ENCODE results near the gene ANKRD63. TPM values are rescaled to one million over a fixed set of nuclear protein-coding genes. Genes with fewer than 3 reads are reported as not detected.

ANKRD63 gene
- polyA plus RNA-seq, 1 of the 3 experiments (the other 2 are of a cell fraction): not detected

DNA sequence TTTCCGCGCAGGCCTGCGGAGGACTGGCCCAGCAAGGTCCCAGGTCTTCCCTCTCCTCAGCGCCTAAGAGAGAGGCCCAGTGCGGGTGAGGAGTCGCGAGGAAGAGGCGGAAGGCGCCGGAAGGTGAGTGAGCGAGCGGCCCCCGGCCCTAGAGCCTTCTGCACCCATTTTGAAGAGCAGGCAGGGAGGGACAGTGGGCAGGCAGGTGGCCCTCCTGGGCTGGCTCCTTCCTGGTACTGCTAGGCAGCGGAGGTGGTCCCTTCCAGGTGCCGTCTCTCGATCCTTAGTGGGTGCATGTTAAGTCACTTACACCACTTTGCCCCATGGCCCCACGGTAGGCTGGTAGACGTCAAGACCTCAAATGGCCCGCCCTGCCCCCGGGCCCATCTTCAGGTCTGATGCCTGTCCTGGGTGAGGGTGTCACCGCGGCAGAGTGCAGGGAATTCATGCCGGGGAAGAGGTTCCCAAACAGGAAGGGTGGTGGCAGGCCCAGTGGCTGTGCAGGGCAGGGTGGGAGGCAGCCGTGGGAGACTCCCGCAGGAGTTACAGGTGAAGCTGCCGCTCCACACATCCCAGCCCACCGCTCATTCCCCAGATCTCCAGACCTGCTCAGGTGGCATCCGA, 29.6 kb downstream of the ANKRD63 start:
- no peak overlapping the region for H2AFZ ChIP-seq (ENCODE audit: low read depth)
- no peak for DNase-seq

DNA sequence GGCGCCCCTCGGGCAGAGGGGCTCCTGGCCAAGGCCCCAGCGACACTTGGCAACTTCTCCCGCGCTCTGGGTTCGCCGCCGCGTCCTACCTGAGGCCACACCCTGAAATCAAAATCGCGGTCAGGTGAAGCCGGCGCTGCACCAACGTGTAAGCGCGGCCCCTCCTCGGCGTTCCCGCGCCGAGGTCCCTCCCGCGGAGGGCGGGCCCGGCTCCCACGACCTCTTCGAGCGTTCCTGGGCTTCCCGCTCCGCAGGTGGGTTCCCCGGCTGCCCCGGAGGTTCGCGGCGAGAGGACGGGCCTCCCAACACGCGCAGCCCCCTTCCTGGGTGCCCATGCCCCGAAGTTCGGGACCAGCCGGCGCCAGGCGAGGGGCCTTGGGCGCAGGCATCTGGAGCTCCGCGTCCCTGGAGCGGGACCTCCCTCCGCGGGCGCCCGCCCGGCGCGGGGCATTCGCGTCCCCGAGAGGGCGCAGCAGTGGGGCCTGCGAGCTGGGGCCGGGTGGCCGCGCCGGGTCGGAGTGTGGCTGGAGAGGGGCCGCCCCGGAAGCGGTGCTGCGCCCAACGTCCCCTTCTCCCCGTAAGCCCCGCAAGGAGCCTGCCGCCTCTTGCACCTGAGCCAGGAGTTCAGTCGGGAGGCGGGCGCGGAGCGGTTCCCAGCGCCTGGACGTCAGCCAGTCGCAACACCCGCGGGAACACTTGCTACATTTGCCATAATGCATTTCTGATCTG, 30.3 kb downstream of the ANKRD63 start:
- Histone ChIP-seq H3K4me2 (peak overlapping the region; percentile 81), H3K4me3 (ENCODE audit: low read depth in 2 of 2, low read length in 1 of 2) (peak overlapping the region; percentile 35 to 41), H3K36me3 (replicated peaks in 1 of 2; ENCODE audit: control insufficient read depth in 1 of 2, insufficient read depth in 2 of 2, low read length in 1 of 2) (no peaks in the 10 kb centered on the region), H3K27ac (ENCODE audit: low read depth in 2 of 2, low read length in 1 of 2) (no peak overlapping the region), H3K9ac (no peak overlapping the region), H3K4me1 (ENCODE audit: control insufficient read depth in 1 of 2, insufficient read depth in 2 of 2, low read depth in 1 of 2, low read length in 1 of 2) (peaks cover 13 to 35% of the 10 kb centered on the region in 2 experiments), H3F3A (replicated peaks; ENCODE audit: insufficient read depth) (peaks cover 22% of the 10 kb centered on the region), H3K79me2 (ENCODE audit: insufficient read depth) (no peaks in the 10 kb centered on the region), H3K9me3 (no peaks in the 10 kb centered on the region), H3K27me3 (ENCODE audit: insufficient read depth) (peaks cover 21% of the 10 kb centered on the region), H3K9me2 (no peaks in the 10 kb centered on the region), H2AFZ (ENCODE audit: low read depth) (no peak overlapping the region), H4K20me1 (ENCODE audit: insufficient read depth) (peaks cover 13% of the 10 kb centered on the region)
- peak; percentile 87 for DNase-seq
- POLR2A ChIA-PET: interaction anchor here (0.6 to 0.7 kb wide), 2 partner anchors 15 to 33 kb away, joined by 3 to 5 read pairs; no protein-coding TSS in a partner anchor
- CTCF ChIA-PET: interaction anchor here (0.9 to 34.5 kb wide), 4 partner anchors 14 to 92 kb away, joined by 3 to 720 read pairs (median 4); partner anchors contain the start of gene PAK6
- WGBS (ENCODE audit: low lambda C conversion rate): 71% methylated on average over 33 of the region's 82 CpGs
- TF ChIP-seq, protein P1, sequence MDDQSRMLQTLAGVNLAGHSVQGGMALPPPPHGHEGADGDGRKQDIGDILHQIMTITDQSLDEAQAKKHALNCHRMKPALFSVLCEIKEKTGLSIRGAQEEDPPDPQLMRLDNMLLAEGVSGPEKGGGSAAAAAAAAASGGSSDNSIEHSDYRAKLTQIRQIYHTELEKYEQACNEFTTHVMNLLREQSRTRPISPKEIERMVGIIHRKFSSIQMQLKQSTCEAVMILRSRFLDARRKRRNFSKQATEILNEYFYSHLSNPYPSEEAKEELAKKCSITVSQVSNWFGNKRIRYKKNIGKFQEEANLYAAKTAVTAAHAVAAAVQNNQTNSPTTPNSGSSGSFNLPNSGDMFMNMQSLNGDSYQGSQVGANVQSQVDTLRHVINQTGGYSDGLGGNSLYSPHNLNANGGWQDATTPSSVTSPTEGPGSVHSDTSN (IDR thresholded peaks at IDR 0.05): no peak
- TF ChIP-seq GABPA (IDR thresholded peaks at IDR 0.05; ENCODE audit: low read depth) (no peak), FOSL2 (IDR thresholded peaks at IDR 0.05; ENCODE audit: borderline replicate concordance, low read depth) (no peak), SMC3 (IDR thresholded peaks at IDR 0.05; ENCODE audit: low read depth, low read length) (no peak), FOXM1 (IDR thresholded peaks at IDR 0.05; ENCODE audit: low read depth) (no peak), EZH2phosphoT487 (IDR thresholded peaks at IDR 0.05; ENCODE audit: borderline replicate concordance, low read depth) (no peak), EP300 (IDR thresholded peaks at IDR 0.05; ENCODE audit: borderline replicate concordance in 1 of 2, low read depth in 1 of 2, low read length in 1 of 2) (no peak), TEAD4 (IDR thresholded peaks at IDR 0.05; ENCODE audit: borderline replicate concordance, insufficient read depth) (no peak), NRF1 (IDR thresholded peaks at IDR 0.05; ENCODE audit: low read depth, low read length) (no peak), CHD2 (IDR thresholded peaks at IDR 0.05; ENCODE audit: low read length, partially characterized antibody) (no peak), CTCF (IDR thresholded peaks at IDR 0.05) (no peak)
- TF ChIP-seq, protein P2, sequence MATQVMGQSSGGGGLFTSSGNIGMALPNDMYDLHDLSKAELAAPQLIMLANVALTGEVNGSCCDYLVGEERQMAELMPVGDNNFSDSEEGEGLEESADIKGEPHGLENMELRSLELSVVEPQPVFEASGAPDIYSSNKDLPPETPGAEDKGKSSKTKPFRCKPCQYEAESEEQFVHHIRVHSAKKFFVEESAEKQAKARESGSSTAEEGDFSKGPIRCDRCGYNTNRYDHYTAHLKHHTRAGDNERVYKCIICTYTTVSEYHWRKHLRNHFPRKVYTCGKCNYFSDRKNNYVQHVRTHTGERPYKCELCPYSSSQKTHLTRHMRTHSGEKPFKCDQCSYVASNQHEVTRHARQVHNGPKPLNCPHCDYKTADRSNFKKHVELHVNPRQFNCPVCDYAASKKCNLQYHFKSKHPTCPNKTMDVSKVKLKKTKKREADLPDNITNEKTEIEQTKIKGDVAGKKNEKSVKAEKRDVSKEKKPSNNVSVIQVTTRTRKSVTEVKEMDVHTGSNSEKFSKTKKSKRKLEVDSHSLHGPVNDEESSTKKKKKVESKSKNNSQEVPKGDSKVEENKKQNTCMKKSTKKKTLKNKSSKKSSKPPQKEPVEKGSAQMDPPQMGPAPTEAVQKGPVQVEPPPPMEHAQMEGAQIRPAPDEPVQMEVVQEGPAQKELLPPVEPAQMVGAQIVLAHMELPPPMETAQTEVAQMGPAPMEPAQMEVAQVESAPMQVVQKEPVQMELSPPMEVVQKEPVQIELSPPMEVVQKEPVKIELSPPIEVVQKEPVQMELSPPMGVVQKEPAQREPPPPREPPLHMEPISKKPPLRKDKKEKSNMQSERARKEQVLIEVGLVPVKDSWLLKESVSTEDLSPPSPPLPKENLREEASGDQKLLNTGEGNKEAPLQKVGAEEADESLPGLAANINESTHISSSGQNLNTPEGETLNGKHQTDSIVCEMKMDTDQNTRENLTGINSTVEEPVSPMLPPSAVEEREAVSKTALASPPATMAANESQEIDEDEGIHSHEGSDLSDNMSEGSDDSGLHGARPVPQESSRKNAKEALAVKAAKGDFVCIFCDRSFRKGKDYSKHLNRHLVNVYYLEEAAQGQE (IDR thresholded peaks at IDR 0.05; ENCODE audit: low read depth, low read length): no peak

More for the DNA sequence above, 29.6 kb downstream of the ANKRD63 start:
- no peaks in the 10 kb centered on the region for H3K9me3 ChIP-seq
- H3K9me2 ChIP-seq: no peaks in the 10 kb centered on the region
- peak overlapping the region; percentile 35 to 41; a peak in 3 of 4 replicates for H3K4me3 ChIP-seq (ENCODE audit: low read depth in 2 of 2, low read length in 1 of 2)
- H3K36me3 ChIP-seq (replicated peaks in 1 of 2; ENCODE audit: control insufficient read depth in 1 of 2, insufficient read depth in 2 of 2, low read length in 1 of 2): no peaks in the 10 kb centered on the region
- no peaks in the 10 kb centered on the region for H3K79me2 ChIP-seq (ENCODE audit: insufficient read depth)
- peak overlapping the region; percentile 81 for H3K4me2 ChIP-seq
- ChIA-PET POLR2A (interaction anchor here (0.7 kb wide), 1 partner anchor 34 kb away, joined by 3 read pairs; no protein-coding TSS in a partner anchor), CTCF (interaction anchor here (0.9 to 34.5 kb wide), 5 partner anchors 15 to 92 kb away, joined by 3 to 720 read pairs (median 5); partner anchors contain the start of gene PAK6)
- H3K9ac ChIP-seq: no peak overlapping the region
- TF ChIP-seq, protein P3, sequence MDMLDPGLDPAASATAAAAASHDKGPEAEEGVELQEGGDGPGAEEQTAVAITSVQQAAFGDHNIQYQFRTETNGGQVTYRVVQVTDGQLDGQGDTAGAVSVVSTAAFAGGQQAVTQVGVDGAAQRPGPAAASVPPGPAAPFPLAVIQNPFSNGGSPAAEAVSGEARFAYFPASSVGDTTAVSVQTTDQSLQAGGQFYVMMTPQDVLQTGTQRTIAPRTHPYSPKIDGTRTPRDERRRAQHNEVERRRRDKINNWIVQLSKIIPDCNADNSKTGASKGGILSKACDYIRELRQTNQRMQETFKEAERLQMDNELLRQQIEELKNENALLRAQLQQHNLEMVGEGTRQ (IDR thresholded peaks at IDR 0.05; ENCODE audit: borderline replicate concordance, low read depth, low read length): no peak
- TF ChIP-seq POLR2AphosphoS5 (IDR thresholded peaks at IDR 0.05; ENCODE audit: low read depth, low read length) (no peak), FOXM1 (IDR thresholded peaks at IDR 0.05; ENCODE audit: low read depth) (no peak)
- TF ChIP-seq, protein P4, sequence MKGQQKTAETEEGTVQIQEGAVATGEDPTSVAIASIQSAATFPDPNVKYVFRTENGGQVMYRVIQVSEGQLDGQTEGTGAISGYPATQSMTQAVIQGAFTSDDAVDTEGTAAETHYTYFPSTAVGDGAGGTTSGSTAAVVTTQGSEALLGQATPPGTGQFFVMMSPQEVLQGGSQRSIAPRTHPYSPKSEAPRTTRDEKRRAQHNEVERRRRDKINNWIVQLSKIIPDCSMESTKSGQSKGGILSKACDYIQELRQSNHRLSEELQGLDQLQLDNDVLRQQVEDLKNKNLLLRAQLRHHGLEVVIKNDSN (IDR thresholded peaks at IDR 0.05; ENCODE audit: borderline replicate concordance, low read depth): no peak
- H3K4me1 ChIP-seq (ENCODE audit: control insufficient read depth in 1 of 2, insufficient read depth in 2 of 2, low read depth in 1 of 2, low read length in 1 of 2): peaks cover 13 to 32% of the 10 kb centered on the region in 2 experiments
- peaks cover 21% of the 10 kb centered on the region for H3K27me3 ChIP-seq (ENCODE audit: insufficient read depth)
- H3K27ac ChIP-seq (ENCODE audit: low read depth in 2 of 2, low read length in 1 of 2): no peak overlapping the region
- peaks cover 13% of the 10 kb centered on the region for H4K20me1 ChIP-seq (ENCODE audit: insufficient read depth)
- WGBS (ENCODE audit: low lambda C conversion rate): 63% methylated on average over 7 of the region's 28 CpGs
- H3F3A ChIP-seq (replicated peaks; ENCODE audit: insufficient read depth): peaks cover 22% of the 10 kb centered on the region

Data from SK-N-SH (cell line).